OCI-LY1 (cell line): ENCODE results near the gene TTC33.

Experiments
- EZH2 ChIP-seq: fragments of 200-600 bp; sonication (generic), shearing (Covaris generic); IDR thresholded peaks from 2 replicates; pipeline ENCODE4 v1.8.0; 2017; ENCODE audit warnings: borderline replicate concordance, mixed run types, mild to moderate bottlenecking, antibody characterized with exemption, low read length, moderate library complexity, mixed read lengths
- TF ChIP-seq, protein P1 (sequence below): fragments of 200-600 bp; sonication (generic), shearing (Covaris generic); IDR thresholded peaks from 2 replicates; pipeline ENCODE4 v1.5.1; 2017; ENCODE audit warnings: mild to moderate bottlenecking, antibody characterized with exemption, low read length, moderate library complexity, mixed read lengths

DNA sequence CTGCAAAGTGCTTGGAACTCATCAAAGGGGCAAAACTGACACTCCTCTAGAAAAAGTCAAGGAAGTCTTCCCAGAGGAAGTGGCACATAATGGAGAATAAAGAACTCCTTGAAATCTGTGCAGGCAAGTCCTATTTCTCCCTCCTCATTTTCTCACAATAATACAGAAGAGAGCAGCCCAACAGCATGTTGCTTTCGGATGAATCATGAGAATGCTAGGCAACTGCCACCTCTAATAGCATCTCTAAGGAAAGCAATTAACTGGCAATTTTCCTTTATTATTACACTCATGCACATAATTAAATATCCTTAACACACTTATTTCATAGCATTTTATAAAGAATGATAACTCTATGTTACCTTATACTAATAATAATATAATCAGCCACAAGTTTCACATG, 198.3 kb downstream of the TTC33 start:
- TF ChIP-seq EZH2, result no peak
- TF ChIP-seq, protein P1, sequence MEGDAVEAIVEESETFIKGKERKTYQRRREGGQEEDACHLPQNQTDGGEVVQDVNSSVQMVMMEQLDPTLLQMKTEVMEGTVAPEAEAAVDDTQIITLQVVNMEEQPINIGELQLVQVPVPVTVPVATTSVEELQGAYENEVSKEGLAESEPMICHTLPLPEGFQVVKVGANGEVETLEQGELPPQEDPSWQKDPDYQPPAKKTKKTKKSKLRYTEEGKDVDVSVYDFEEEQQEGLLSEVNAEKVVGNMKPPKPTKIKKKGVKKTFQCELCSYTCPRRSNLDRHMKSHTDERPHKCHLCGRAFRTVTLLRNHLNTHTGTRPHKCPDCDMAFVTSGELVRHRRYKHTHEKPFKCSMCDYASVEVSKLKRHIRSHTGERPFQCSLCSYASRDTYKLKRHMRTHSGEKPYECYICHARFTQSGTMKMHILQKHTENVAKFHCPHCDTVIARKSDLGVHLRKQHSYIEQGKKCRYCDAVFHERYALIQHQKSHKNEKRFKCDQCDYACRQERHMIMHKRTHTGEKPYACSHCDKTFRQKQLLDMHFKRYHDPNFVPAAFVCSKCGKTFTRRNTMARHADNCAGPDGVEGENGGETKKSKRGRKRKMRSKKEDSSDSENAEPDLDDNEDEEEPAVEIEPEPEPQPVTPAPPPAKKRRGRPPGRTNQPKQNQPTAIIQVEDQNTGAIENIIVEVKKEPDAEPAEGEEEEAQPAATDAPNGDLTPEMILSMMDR, result no peak
